Subcutaneous abdominal adipose tissue (tissue), 5 donors: ENCODE data around the gene RILPL2.
"Not testable (repeated sequence)": the region's sequence is repeated elsewhere in the genome, so short reads cannot be mapped to it uniquely, and the experiment has no call there.

ENCODE experiments used
- H3K27ac ChIP-seq: one replicate; pipeline ENCODE4 v1.7.0; 2013; ENCODE audit warnings: low read depth, mild to moderate bottlenecking, inconsistent platforms, low read length, moderate library complexity
- H3K27me3 ChIP-seq, 5 donors: one replicate each; pipeline ENCODE4 v1.7.0; 2013; ENCODE audit warnings: low read length in 5 of 5, inconsistent platforms in 1 of 5; ENCODE audit not compliant: control insufficient read depth in 5 of 5, insufficient read depth in 4 of 5
- H3K36me3 ChIP-seq, 5 donors: one replicate each; pipeline ENCODE4 v1.7.0; 2013; ENCODE audit warnings: low read length in 5 of 5; ENCODE audit not compliant: control insufficient read depth in 5 of 5, insufficient read depth in 5 of 5
- H3K4me1 ChIP-seq, 5 donors: one replicate each; pipeline ENCODE4 v1.7.0; 2013; ENCODE audit warnings: low read length in 5 of 5, mild to moderate bottlenecking in 3 of 5, moderate library complexity in 1 of 5; ENCODE audit not compliant: control insufficient read depth in 5 of 5, insufficient read depth in 5 of 5
- H3K4me3 ChIP-seq, 5 donors: one replicate each; pipeline ENCODE4 v1.7.0; 2013; ENCODE audit warnings: low read length in 5 of 5, low read depth in 1 of 5
- H3K9ac ChIP-seq, 5 donors: one replicate each; pipeline ENCODE4 v1.7.0; 2013; ENCODE audit warnings: low read length in 5 of 5, mild to moderate bottlenecking in 4 of 5, moderate library complexity in 3 of 5
- H3K9me3 ChIP-seq, 5 donors: one replicate each; pipeline ENCODE4 v1.7.0; 2013; ENCODE audit warnings: low read length in 5 of 5; ENCODE audit not compliant: control insufficient read depth in 5 of 5
- donor health status: healthy.
- donor health status: healthy.
- donor health status: healthy.
- donor health status: healthy.
- donor health status: healthy.

RILPL2 gene, protein sequence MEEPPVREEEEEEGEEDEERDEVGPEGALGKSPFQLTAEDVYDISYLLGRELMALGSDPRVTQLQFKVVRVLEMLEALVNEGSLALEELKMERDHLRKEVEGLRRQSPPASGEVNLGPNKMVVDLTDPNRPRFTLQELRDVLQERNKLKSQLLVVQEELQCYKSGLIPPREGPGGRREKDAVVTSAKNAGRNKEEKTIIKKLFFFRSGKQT

GRCh38 chr12:123436017-123436964 is at the start of gene RILPL2:
TSS of gene RILPL2 (minus strand) at chr12:123436684. CDS start at chr12:123436420, 264 bp downstream.
- Histone ChIP-seq H3K27ac (peak within 1 kb of the TSS; percentile 70), H3K4me3 (peak within 1 kb of the TSS; percentile 87 to 98 (median 94)), H3K36me3 (peaks cover 0 to under 1% (median 0%) of the 10 kb centered on the region in 5 donors), H3K9ac (peak within 1 kb of the TSS; percentile 48 to 93 (median 90)), H3K27me3 (no peaks in the 10 kb centered on the region), H3K4me1 (peaks cover 1 to 46% (median 37%) of the 10 kb centered on the region in 5 donors), H3K9me3 (no peaks in the 10 kb centered on the region)

DNA sequence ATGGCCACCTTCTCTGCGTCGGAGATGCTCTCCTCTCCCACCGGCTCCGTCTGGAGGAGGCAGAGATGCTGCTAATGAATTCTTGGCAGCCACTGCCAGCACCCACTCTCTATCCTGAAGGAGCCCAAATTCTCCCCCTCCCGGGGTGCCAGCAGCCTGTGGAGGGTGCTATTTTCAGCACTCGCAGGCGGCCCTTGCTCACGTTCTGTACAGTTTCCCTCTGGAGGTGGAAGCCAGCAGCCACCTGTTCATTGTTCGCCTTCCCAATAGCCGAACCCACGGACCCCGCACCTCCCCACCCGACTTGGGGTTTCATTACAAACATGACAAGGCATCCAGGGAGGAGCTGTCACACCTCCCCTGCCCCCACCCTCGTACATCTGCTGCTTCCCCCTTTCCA is 49.3 kb upstream of the RILPL2 start:
- Histone ChIP-seq H3K9ac (no peak overlapping the region), H3K9me3 (no peaks in the 10 kb centered on the region), H3K4me1 (peaks cover 0 to 5% (median 0%) of the 10 kb centered on the region in 5 donors), H3K27ac (no peak overlapping the region), H3K36me3 (peaks cover 0 to 25% (median 9%) of the 10 kb centered on the region in 5 donors), H3K27me3 (no peaks in the 10 kb centered on the region), H3K4me3 (no peak overlapping the region)

- Histone ChIP-seq H3K36me3 (peaks cover 0 to 31% (median 7%) of the 10 kb centered on the region in 5 donors), H3K4me1 (peaks cover 0 to 23% (median 15%) of the 10 kb centered on the region in 5 donors), H3K27ac (no peak overlapping the region), H3K9ac (no peak overlapping the region), H3K9me3 (no peaks in the 10 kb centered on the region), H3K4me3 (no peak overlapping the region), H3K27me3 (no peaks in the 10 kb centered on the region)
Measured at GRCh38 chr12:123483602-123484248, 47.2 kb upstream of the RILPL2 start.

DNA sequence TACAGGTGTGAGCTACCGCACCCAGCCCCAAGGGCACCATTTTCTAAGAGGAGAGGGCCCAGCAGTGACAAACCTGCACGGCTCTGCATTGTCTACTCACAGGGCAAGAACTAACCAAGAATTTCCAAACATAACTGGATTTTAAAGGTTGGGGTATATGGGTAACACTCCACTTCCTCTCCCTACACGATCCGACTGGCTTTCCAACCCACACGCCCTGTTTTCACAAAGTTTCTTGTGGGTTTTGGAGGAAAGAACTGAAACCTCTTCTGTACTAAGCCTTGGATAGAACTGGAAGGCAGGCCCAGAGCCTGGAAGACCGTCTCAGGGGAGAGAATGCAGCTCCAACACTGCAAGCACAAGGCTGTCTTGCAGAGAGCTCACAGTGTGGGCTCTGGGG is 46.4 kb upstream of the RILPL2 start:
- H3K4me1 ChIP-seq = peaks cover 0 to 26% (median 18%) of the 10 kb centered on the region in 5 donors
- H3K27me3 ChIP-seq = no peaks in the 10 kb centered on the region
- H3K9ac ChIP-seq = no peak overlapping the region
- H3K27ac ChIP-seq = no peak overlapping the region
- no peaks in the 10 kb centered on the region for H3K9me3 ChIP-seq
- H3K4me3 ChIP-seq = no peak overlapping the region
- peaks cover 0 to 33% (median 10%) of the 10 kb centered on the region in 5 donors for H3K36me3 ChIP-seq

DNA sequence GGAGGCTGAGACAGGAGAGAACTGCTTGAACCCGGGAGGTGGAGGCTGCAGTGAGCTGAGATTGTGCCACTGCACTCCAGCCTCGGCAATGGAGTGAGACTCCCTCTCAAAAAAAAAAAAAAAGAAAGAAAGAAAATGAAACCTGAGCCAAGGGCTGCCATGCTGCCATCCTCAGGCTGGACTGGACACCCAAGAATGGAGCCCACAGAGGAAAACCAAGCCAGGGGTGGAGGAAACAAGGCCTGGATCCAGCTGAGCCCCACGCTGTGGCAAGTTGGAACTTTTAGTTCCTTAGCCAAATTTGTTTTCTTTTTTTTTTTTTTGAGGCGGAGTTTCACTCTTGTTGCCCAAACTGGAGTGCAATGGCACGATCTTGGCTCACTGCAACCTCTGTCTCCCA is 44.8 kb upstream of the RILPL2 start:
- H3K36me3 ChIP-seq = peaks cover 0 to 44% (median 20%) of the 10 kb centered on the region in 5 donors
- H3K27ac ChIP-seq, H3K4me3 ChIP-seq, H3K9ac ChIP-seq, H3K27me3 ChIP-seq, H3K9me3 ChIP-seq: not testable (repeated sequence)
- peaks cover 0 to 26% (median 18%) of the 10 kb centered on the region in 5 donors for H3K4me1 ChIP-seq

DNA sequence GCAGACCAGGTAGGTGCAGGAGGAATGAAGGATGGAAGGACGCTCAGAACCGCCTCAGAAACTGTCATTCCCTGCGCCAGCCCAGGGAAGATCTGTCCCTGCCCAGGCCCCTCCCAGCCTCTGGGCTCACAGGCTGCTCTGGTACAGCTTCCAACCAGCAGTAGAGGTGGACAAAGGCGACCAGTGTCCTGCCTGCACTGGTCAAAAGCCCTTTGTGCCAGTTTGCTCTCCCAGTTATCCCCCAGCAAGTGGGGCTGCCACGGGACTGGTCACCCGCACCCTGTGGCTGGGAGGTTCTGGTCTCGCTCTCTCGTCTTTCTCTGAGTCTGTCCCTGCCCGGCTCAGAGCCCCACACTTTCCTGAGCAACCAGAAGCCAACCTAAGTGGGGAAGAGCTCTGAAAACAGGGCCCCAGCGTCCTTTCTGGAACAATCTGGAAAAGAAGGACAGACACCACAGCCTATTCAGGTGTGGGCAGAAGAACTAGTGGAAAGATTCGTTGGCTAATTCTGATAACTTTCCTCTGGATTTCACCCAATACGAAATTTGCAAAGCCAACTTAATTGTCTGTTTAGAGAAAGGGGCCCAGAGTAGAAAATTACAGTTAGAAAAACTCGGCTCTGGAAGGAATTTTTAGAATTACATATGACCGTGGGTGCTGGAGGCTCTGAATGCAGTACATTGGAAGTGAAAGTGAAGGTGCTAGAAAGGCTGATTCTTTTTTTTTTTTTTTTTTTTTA is 43.1 kb upstream of the RILPL2 start:
- Histone ChIP-seq H3K9me3 (no peaks in the 10 kb centered on the region), H3K36me3 (peaks cover 3 to 49% (median 26%) of the 10 kb centered on the region in 5 donors), H3K4me1 (peaks cover 0 to 26% (median 18%) of the 10 kb centered on the region in 5 donors), H3K27ac (peak overlapping the region; percentile 95), H3K9ac (peak overlapping the region in 4 of 5 donors; percentile 25 to 77 (median 48)), H3K4me3 (peak overlapping the region in 3 of 5 donors; percentile 3 to 17 (median 9)), H3K27me3 (no peaks in the 10 kb centered on the region)

DNA sequence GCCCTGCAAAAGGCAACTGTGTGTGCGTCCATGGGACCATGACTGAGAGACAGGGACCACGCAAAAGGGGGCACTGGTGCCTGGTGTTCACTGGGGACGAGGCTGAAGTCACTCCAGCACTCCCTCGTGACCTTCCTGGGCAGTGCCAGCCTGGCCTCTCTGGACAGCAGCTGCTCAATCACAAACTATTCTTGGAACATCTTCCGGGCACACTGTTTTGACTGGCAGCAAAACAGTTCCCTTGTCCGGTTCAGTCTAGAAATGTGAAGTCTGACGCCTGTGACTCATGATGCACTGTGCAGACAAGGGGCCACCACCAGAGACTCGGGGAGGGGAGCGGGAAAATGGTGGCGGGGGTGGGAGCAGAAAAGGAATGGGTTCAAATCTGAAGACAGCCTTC is 42.3 kb upstream of the RILPL2 start:
- Histone ChIP-seq H3K36me3 (peaks cover 3 to 50% (median 23%) of the 10 kb centered on the region in 5 donors), H3K4me1 (peaks cover 0 to 26% (median 18%) of the 10 kb centered on the region in 5 donors), H3K9me3 (no peaks in the 10 kb centered on the region), H3K27ac (peak overlapping the region; percentile 95), H3K4me3 (no peak overlapping the region), H3K27me3 (no peaks in the 10 kb centered on the region), H3K9ac (no peak overlapping the region)

DNA sequence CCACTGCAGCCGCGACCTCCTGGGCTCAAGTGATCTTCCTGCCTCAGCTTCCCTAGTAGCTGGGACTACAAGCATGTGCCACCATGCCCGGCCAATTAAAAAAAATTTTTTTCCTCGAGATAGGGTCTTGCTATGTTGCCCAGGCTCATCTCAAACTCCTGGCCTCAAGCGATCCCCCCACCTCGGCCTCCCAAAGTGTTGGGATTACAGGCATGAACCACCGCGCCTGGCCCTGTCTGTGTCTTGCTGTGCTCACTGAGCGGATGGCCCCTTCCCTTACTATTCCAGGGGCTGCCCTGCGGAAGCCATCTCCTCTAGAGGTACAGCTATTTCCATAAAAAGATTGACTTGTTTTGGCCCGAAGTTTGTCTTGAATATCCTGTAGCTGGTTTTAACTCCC is 41.6 kb upstream of the RILPL2 start:
- peaks cover 0 to 24% (median 18%) of the 10 kb centered on the region in 5 donors for H3K4me1 ChIP-seq
- H3K4me3 ChIP-seq = no peak overlapping the region
- H3K9ac ChIP-seq = no peak overlapping the region
- H3K9me3 ChIP-seq = no peaks in the 10 kb centered on the region
- H3K27me3 ChIP-seq = no peaks in the 10 kb centered on the region
- H3K27ac ChIP-seq = peak overlapping the region; percentile 95
- peaks cover 3 to 43% (median 19%) of the 10 kb centered on the region in 5 donors for H3K36me3 ChIP-seq

- H3K9me3 ChIP-seq = no peaks in the 10 kb centered on the region
- H3K9ac ChIP-seq = no peak overlapping the region
- H3K27ac ChIP-seq = no peak overlapping the region
- peaks cover 3 to 62% (median 38%) of the 10 kb centered on the region in 5 donors for H3K36me3 ChIP-seq
- H3K4me3 ChIP-seq = no peak overlapping the region
- peaks cover 0 to 18% (median 15%) of the 10 kb centered on the region in 5 donors for H3K4me1 ChIP-seq
- no peaks in the 10 kb centered on the region for H3K27me3 ChIP-seq
Measured at GRCh38 chr12:123475246-123475703, 38.8 kb upstream of the RILPL2 start.
